SHP77 (cell line): Measurements from ENCODE around the gene RIF1.
"Not testable (repeated sequence)": the region's sequence is repeated elsewhere in the genome, so short reads cannot be mapped to it uniquely, and the experiment has no call there.

Source experiments
- DNase-seq, 2 experiments: peaks; one replicate each; lab custom pipeline; 2025; lab: John Stamatoyannopoulos, UW

RIF1 gene

DNA sequence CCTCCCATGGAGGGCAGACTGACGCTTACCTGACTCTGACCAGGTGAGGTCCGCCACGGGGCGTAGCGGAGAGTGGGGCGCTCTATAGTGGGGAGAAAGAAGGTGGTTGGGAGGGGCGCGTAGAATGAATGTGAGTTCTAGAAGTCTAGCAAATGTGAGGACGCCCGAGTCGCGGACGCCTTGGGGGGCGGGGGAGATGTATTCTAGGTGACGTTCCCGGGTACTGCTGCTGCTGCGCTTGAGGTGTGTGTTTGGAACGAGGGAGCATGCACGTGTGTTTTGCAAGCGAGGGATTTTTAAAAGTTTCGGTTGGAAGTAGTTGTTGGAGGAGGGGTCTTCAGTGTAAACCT lies 758 bp downstream of the RIF1 start:
- peak in 1 of 2 experiments; percentile 5 for DNase-seq

DNA sequence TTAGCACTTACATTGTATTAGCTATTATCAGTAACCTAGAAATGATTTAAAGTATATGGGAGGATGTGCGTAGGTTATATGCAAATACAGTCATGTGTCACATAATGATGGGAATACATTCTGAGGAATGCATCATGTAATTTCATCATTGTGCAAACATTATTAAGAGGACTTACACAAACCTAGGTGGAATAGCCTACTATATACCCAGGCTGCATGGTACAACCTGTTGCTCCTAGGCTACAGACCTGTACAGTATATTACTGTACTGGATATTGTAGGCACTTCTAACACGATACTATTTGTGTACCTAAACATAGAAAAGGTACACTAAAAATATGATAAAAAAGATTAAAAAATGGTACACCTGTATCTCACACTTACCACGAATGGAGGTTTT lies 7.9 kb downstream of the RIF1 start:
- DNase-seq, result no peak

DNA sequence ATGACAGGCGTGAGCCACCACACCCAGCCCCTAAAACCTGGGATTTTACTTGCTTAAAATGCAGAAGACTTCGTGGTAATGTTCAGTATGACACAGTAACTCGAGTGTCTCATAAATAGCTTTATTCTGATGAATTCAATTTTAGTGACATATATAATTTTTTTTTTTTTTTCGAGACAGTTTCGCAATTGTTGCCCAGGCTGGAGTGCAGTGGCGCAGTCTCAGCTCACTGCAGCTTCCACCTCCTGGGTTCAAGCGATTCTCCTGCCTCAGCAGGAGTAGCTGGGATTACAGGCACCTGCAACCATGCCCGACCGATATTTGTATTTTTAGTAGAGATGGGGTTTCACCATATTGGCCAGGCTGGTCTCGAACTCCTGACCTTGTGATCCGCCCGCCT lies 12.0 kb downstream of the RIF1 start:
- DNase-seq, result not testable (repeated sequence)

DNA sequence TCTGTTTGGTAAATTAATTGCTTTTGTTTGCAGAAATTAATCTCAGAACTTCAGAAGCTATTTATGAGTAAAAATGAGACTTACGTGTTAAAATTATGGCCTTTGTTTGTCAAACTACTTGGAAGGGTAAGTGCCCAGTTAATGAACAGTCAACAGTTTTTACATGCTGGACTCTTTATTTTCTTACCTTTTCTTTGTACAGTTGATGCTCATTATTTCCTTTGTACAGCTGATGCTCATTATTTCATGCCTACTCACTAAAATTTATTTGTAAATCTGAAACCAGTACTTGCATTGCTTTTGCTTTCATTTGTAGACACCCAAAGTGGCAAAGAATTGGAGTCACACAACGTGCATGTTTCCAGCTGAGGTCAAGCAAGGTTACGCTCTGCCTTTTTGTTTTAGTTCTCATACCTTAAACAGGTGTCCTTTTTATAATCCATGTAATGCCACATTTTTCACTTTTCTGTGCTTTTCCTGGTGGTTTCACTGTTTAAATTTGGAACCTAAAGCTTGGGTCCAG lies 13.3 kb downstream of the RIF1 start:
- DNase-seq, result no peak

DNA sequence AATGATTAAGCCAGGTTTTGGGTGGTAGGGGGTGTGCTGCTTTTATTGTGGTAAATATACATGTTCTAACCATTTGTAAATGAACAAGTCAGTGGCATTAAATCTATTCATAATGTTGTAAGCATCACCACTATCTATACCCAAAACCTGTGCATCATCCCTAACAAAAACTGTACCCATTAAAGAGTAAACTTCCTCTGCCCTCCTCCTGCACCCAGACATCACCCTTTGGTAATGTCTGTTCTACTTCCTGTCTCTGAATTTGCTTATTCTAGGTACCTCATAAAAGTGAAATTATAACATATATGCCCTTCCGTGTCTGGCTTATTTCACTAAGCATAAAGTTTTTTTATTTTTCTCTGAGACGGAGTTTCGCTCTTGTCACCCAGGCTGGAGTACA lies 14.1 kb downstream of the RIF1 start:
- DNase-seq, result no peak

DNA sequence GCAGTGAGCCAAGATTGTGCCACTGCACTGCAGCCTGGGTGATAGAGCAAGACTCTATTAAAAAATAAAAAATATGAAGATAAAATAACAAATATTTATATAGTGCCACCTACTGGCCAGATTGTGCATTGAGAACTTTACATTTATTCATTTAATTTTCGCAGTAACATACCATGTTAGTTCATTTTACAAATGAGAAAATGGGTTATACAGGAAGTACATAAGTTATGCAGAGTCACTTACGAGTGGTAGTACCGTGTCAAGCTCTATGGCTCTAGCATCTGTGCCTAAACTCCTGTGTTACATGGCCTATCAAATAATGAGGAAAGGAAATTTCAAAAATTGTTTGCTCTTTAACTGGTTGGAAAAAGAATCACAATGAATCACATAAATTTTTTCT lies 27.9 kb downstream of the RIF1 start:
- no peak for DNase-seq

DNA sequence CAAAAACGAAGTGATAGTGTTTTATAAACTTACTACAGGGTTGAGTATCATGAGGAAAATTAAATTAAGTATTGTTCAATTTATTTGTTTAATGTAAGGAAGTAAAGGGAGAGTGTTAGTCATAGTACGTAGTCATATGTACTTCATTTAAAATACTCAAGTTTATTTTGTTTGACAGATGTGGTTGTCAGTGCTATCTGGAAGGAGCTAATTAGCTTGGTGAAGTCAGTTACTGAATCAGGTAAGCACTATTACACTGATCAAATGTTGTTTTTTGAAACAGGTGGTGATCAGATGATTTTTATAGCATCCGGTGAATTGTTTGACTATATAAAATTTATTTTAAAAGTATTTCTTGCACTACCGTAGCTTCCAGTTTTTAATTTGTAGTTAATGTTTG lies 28.8 kb downstream of the RIF1 start:
- DNase-seq, result no peak

DNA sequence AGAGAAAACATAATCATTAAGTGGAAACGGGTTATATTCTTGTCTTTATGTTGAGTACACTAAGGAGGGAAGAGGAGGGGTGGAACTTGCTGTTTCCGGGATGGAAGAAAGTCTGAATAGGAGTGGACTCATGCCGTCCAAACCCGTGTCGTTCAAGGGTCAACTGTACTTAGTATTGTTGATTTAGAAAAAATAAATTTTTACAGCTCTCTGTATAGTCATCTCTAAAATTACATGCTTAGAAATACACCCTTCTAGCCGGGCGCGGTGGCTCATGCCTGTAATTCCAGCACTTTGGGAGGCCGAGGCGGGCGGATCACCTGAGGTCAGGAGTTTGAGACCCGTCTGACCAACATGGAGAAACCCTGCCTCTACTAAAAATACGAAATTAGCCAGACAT lies 29.4 kb downstream of the RIF1 start:
- no peak for DNase-seq

DNA sequence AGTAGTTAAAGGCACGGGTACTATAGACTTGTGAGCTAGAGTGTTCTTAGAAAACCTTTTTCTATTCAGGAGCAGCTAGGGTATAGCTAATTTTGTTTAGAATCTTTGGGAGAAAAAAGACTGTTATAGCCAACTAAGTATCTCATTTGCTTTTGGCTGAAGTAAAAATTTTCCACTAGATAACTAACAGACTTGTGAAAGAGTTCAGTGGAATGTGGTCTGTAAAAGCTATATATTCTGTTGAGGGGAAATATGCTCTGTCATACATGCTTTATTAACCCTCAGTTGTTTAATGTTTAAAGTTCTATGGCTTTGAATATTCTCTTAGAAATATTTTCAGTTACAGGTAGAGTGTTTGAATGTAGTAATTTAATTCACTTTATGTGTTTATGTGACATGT lies 49.7 kb downstream of the RIF1 start:
- no peak for DNase-seq

DNA sequence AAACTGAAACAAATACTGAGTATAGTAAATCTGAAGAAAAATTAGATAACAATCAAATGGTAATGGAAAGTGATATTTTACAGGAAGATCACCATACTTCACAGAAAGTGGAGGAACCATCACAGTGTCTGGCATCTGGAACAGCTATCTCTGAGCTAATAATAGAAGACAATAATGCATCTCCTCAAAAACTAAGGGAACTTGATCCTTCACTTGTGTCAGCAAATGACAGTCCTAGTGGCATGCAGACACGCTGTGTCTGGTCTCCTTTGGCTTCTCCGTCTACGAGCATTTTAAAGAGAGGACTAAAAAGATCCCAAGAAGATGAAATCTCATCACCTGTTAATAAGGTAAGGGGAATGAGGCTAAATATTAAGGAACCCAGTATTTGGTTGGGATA lies 56.1 kb downstream of the RIF1 start:
- DNase-seq, result no peak

DNA sequence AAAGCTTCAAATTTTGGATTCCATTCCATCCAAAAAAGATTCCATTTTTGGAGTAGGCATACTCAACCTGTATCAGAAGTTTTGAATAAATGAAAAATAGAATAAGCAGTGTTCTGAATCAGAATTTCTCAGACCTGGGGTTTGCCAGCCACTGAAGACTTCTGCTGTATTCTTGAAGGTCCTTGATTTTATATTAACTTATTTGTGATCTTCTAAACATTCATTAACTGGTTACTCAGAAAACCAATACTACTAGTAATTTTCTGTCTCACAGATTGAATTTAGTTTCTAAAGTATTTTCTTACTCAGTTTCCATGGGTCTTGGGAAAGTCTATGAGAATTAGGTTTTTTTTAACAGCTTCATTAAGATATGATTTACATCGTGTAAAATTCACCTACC lies 60.9 kb downstream of the RIF1 start:
- DNase-seq, result no peak

DNA sequence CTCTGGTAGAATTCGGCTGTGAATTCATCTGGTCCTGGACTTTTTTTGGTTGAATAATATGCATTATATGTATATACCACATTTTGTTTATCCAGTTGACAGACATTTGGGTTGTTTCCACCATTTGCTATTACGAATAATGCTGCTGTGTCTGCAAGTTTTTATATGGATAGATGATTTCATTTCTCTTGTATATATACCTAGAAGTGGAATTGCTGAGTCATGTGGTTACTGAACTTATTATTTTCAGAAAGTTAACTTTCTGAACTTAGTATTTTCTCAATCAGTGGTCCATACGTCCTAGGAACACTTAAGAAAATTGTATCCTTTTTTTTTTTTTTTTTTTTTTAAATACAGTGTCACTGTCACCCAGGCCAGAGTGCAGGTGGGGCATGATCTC lies 63.3 kb downstream of the RIF1 start:
- no peak for DNase-seq

DNA sequence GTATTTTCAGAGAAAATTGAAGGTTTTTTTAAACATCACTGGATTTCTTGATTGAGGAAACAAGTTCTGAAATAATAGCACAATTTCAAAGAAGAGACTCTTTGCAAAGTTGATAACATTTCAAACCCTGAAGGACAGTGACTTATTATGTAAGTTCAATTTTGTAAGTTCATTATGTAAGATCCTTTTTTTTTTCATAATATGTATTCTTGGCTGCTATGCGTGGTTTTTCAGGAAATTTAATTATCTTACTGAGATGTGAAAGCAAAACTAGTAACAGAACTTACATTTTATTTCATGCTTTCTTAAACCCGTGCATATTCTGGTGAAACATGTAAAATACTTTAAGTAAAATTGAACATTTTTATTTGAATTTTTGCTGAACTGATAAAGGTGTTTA lies 65.4 kb downstream of the RIF1 start:
- DNase-seq, result no peak

DNA sequence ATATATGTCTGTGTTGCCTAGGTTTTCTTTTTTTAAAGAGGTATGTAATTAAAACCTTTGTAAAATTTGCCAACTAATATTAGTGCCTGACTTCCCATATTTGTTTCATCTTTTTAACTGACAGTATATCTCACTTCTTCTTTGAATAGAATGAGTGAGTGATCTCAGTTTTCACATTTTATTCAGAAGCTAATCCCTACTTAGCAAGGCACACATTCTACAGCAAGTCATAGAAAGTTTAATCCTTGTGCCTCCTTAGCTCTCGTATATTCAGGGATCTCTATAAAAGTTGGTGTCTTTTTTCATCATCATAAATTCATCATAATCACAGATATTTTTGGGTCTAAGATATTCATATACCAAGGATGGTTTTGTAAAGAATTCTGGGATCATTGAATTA lies 66.6 kb downstream of the RIF1 start:
- no peak for DNase-seq

DNA sequence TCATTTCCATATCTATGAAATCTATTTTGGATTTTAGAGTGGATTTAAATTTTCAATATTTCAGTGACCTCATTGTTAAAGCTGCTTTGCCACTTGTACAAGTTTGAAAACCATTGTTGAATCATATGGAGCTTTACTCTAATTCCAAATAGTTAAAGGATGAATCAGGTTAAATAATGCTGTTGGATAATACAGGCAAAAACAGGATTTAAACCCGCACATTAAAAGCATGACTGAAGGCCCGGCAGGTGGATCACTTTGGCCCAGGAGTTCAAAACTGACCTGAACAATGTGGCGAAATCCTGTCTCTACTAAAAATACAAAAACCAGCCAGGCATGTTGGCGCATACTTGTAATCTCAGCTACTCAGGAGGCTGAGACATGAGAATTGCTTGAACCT lies 68.3 kb downstream of the RIF1 start:
- no peak for DNase-seq

DNA sequence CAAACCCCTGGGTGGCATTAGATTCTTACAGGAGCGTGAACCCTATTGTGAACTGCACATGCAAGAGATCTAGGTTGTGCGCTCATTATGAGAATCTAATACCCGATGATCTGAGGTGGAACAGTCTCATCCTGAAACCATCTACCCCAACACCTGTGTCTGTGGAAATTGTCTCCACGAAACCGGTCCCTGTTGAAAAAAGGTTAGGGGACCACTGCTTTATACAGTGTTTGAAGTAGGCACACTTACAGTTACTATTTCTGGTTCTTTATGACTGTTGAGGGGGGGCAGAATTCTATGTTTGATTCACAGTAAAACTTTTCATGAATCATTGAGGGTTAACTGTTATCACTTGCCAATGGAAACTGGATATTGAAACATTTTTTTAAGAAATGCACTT lies 72.0 kb downstream of the RIF1 start:
- DNase-seq, result no peak

DNA sequence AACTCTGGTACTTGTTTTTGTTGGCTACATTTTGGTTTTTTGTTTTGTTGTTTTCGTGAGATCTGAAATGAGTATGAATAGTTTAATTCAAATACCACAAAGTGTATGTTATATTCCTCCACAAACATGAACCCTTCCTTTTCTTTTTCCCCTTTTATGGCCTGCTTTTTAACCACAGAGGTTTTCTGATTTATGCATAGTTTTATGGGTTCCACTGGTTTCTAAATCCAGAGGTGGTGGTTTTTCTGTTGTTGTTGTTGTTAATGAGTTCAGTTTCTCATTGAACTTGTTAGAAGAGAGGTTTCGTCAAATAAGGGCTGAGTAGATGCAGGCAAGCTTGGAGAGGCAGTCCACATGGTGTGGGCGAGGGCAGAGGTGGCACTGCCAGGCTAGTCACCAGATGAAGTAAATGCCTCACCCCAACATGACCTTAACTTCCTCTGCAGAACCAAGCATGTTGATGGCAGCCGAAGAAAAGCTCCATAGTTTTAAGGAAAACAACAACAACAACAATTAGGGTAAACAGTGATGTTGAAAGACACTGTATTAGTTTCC lies 72.5 kb downstream of the RIF1 start:
- no peak for DNase-seq

DNA sequence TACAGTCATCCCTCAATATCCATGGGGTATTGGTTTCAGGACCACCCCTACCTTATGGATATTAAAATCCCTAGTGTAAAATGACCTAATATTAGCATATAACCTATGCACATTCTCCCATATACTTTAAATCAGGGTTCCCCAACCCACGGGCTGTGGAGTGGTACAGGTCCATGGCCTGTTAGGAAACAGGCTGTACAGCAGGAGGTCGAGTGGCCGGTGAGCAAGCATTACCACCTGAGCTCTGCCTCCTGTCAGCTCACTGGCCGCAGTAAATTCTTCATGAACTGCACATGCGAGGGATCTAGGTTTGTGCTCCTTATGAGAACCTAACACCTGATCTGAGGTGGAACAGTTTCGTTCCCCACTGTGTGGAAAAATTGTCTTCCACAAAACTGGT lies 73.8 kb downstream of the RIF1 start:
- no peak for DNase-seq

DNA sequence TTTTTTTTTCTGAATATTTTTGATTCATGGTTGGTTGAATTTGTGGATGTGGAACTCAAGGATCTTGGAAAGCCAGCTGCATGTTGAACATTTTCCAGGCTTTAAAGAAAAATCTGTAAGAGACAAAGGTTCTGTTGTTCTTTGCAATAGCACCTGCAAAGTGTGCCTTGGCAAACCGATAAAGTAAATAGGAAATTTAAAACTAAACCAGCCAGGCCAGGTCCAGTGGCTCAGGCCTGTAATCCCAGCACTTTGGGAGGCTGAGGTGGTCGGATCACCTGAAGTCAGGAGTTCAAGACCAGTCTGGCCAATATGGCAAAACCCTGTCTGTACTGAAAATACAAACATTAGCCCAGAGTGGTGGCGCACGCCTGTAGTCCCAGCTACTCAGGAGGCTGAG lies 74.4 kb downstream of the RIF1 start:
- DNase-seq, result no peak

DNA sequence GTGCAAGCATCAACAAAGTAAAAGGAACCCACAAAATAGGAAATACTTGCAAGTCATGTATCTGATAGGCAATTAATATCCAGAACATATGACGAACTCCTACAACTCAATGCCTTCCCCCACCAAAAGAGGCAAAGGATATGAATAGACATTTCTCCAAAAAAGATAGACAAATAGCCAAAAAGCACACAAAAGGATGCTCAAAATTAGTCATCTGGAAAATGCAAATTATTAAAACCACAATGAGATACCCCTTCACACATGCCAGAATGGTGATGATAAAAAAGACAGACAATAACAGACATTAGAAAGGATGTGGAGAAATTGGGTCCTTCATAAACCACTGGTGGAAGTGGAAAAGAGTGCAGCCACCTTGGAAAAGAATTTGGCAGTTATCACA lies 76.4 kb downstream of the RIF1 start:
- DNase-seq, result no peak

DNA sequence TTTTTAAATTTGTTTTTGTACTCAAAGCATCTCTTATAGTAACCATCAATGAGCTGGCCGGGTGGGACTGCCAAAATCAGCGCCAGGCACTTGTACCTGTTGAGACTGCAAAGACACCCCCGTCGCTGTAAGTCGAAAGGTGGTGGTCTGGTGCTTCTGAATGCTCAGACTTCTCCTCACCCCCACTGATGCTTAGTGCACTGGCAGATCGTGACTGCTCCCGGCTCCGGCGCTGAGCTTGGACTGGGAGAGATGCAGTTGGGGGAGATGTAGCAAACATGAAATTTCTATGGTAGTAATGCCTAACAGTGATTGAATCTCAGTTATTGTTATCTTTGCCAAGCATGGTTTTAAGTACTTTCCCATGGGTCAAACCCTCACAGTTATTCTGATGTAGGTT lies 80.6 kb downstream of the RIF1 start:
- DNase-seq, result no peak

DNA sequence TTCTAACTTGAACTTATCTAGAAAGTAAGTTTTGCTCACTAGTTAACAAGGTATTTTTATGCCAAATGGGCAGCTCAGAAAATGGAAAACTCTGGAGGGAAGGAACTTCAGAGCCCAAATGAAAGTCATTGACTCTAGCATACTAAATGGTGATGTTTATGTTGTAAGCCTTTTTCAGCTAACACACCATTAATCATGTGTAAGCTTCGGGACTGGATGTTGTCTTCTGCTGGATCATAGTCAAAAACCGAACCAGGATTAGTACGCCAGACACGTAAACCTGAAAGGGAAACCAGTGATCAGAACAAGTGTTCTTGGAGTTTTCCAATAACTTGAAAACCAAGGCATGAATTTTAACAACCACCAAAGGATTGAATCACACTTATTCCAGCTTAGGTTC lies 81.8 kb downstream of the RIF1 start:
- DNase-seq, result no peak

DNA sequence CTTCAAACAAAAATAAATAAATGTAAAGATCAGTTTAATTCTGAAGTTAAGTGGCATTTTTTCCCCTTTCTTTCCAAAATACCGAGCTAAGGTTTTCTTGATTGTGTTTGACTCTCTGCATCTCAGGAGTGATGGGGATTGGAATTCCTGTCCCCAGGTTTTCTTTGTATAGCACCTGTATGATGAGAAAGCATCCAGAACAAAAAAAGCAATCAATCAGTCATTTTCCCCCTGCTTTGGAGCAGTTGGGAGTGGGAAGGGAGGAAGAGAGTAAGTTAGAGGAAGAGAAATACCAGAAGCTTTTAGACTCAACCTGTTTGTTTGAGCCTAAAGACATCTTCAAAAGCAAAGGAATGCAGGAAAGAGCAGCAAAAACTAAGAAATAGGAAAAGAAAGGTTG lies 88.5 kb downstream of the RIF1 start:
- DNase-seq, result no peak

DNA sequence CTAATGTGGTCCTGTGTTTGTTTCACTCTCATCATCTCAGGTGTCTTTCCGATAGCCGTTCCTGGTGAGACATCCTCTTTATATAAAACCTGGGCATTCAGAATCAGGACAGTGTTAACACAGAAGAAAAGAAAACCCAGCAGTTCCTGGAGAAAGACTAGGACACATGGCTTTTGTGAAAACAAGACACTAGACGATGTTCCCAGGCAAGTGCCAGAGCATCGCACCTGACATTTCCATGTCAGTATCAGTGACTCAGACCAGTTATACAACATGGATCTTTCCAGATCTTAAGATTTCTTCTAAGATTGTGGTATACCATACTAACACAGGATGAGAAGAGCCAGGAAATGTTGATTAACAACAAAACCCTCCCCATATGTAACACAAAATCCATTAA lies 96.5 kb downstream of the RIF1 start:
- DNase-seq, result no peak

DNA sequence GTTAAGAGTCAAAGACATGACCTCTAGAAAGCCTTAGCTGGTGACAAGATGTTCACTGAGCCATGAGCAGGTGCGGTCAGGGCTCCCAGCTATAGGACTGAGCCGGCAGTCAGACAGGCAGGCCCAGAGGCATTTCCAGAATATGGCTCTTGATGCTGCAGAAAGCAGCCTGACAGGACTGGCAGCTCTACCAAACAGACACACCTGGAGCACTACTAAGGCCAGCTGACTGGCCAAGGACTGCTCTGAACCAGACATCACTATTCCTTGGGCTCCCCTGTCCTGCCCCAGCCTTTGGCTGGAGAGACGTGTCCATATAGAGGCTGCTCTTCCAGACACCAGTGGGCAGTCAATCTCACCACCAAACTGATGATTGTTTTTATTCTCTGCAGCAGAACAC lies 98.8 kb downstream of the RIF1 start:
- no peak for DNase-seq
